ENCODE results near the gene DNAI7. TPM values are rescaled to one million over a fixed set of nuclear protein-coding genes. Genes with fewer than 3 reads are reported as not detected.

DNAI7 gene
- total RNA-seq, 1 experiment from 2014 or later = 2.9 TPM

DNA sequence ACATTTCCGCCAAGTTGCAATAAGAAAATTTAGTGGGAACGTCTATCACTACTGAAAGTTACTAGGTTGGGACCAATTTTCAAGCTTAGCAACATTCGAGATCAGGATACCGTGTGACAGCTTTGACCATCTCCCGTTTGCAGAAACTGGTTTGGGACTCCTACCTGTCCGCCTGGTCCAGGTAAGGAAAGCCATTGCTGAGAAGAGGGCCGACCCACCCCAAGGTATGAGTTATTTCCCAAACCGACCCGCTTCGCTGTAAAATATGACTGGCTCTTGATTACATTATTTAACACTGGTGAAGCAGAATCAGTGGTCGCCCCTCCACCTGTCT, 271 bp downstream of the DNAI7 start:
- ChIA-PET CTCF (no interaction called here), POLR2A (ENCODE audit: unreplicated experiment) (interaction anchor here (0.6 to 0.9 kb wide), 7 partner anchors 10 to 1652 kb away, joined by 3 to 20 read pairs (median 5); no protein-coding TSS in a partner anchor)
- TF ChIP-seq, protein P1, sequence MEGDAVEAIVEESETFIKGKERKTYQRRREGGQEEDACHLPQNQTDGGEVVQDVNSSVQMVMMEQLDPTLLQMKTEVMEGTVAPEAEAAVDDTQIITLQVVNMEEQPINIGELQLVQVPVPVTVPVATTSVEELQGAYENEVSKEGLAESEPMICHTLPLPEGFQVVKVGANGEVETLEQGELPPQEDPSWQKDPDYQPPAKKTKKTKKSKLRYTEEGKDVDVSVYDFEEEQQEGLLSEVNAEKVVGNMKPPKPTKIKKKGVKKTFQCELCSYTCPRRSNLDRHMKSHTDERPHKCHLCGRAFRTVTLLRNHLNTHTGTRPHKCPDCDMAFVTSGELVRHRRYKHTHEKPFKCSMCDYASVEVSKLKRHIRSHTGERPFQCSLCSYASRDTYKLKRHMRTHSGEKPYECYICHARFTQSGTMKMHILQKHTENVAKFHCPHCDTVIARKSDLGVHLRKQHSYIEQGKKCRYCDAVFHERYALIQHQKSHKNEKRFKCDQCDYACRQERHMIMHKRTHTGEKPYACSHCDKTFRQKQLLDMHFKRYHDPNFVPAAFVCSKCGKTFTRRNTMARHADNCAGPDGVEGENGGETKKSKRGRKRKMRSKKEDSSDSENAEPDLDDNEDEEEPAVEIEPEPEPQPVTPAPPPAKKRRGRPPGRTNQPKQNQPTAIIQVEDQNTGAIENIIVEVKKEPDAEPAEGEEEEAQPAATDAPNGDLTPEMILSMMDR (conservative IDR thresholded peaks at IDR 0.05) = no peak
- no peak for TF ChIP-seq EZH2 (IDR thresholded peaks at IDR 0.05; ENCODE audit: low read depth)
- Histone ChIP-seq H3K36me3 (ENCODE audit: low read depth) (no peaks in the 10 kb centered on the region), H3K4me1 (replicated peaks; ENCODE audit: insufficient read depth) (peaks cover 19% of the 10 kb centered on the region; the same call in 1 of the 2 replicates), H2AFZ (peak overlapping the region; percentile 95), H3K27ac (no peak overlapping the region), H4K20me1 (ENCODE audit: insufficient read depth) (no peaks in the 10 kb centered on the region), H3K4me3 (peak overlapping the region; percentile 84), H3K79me2 (ENCODE audit: low read depth) (peaks cover 12% of the 10 kb centered on the region; the same call in 1 of the 2 replicates), H3K27me3 (ENCODE audit: insufficient read depth, low read depth) (no peaks in the 10 kb centered on the region), H3F3A (ENCODE audit: insufficient read depth, low read depth) (peaks cover 5% of the 10 kb centered on the region; the same call in 1 of the 2 replicates), H3K9me3 (ENCODE audit: insufficient read depth, low read depth) (no peaks in the 10 kb centered on the region), H3K4me2 (peak overlapping the region; percentile 89), H3K9me2 (ENCODE audit: insufficient read depth) (no peaks in the 10 kb centered on the region)
- TSS peak; percentile 53 for BruUV-seq (replicated peaks)
- DNase-seq = no peak
- intact Hi-C loops (cut with micrococcal nuclease; ENCODE audit: unreplicated experiment) = loop anchor here (2.0 kb wide), 1 partner anchor 56 kb away; the partner anchor contains the start of gene KRAS

DNA sequence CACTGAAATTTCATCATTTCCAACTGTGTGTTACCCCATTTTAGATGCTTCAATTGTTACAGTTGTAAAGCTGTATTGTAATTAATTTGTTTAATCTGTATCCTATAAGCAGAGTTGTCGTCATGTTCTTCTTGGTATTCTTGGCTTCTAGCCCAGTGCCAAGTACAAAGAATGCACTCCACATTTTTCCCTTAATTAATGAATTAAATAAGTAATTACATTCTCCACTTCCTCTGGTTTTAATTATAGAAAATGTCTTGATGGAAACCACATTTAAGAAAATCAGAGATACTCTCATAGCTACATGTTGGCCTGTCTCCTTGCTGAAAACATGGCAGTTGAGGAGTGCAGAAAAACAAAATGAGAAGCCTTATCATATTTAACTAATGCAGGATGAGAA, 746 bp downstream of the DNAI7 start:
- Histone ChIP-seq H3K27ac (no peak overlapping the region), H3K9me2 (ENCODE audit: insufficient read depth) (no peaks in the 10 kb centered on the region), H3K4me1 (replicated peaks; ENCODE audit: insufficient read depth) (peaks cover 19% of the 10 kb centered on the region; the same call in 1 of the 2 replicates), H3K79me2 (ENCODE audit: low read depth) (peaks cover 12% of the 10 kb centered on the region; the same call in 1 of the 2 replicates), H4K20me1 (ENCODE audit: insufficient read depth) (no peaks in the 10 kb centered on the region), H3K27me3 (ENCODE audit: insufficient read depth, low read depth) (no peaks in the 10 kb centered on the region), H2AFZ (peak overlapping the region; percentile 95), H3F3A (ENCODE audit: insufficient read depth, low read depth) (peaks cover 5% of the 10 kb centered on the region; the same call in 1 of the 2 replicates), H3K9me3 (ENCODE audit: insufficient read depth, low read depth) (no peaks in the 10 kb centered on the region), H3K36me3 (ENCODE audit: low read depth) (no peaks in the 10 kb centered on the region), H3K4me3 (peak overlapping the region; percentile 84), H3K4me2 (peak overlapping the region; percentile 89)
- ChIA-PET POLR2A (ENCODE audit: unreplicated experiment) (interaction anchor here (0.5 to 0.9 kb wide), 2 partner anchors 40 to 1652 kb away, joined by 3 to 10 read pairs; no protein-coding TSS in a partner anchor), CTCF (no interaction called here)
- BruUV-seq (replicated peaks) = no TSS peak
- TF ChIP-seq EZH2 (IDR thresholded peaks at IDR 0.05; ENCODE audit: low read depth) = no peak
- TF ChIP-seq, protein P1 (conservative IDR thresholded peaks at IDR 0.05) = no peak
- no peak for DNase-seq
- intact Hi-C loops (cut with micrococcal nuclease; ENCODE audit: unreplicated experiment) = loop anchor here (2.0 kb wide), 1 partner anchor 57 kb away; the partner anchor contains the start of gene KRAS

DNA sequence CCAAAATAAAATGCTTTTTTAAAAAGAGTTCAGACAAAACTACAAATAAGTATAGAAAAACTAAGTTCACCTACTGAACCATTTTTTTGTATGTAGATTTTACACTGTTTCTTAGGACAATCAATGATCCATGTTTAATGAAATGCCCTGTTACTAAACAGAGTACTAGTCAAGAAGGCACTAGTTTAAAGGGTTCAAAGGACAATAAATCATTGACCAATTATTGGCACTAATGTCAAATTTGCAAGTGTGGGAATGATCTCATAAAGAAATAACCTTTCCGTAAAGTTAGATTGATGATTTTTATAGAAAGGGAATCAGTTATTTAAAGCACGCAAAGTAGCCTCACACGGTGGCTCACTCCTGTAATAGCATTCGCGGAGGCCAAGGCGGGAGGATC, 4.2 kb downstream of the DNAI7 start:
- Histone ChIP-seq H3K4me3 (no peak overlapping the region), H4K20me1 (ENCODE audit: insufficient read depth) (no peaks in the 10 kb centered on the region), H3K36me3 (ENCODE audit: low read depth) (no peaks in the 10 kb centered on the region), H3K79me2 (ENCODE audit: low read depth) (peaks cover under 1% of the 10 kb centered on the region; the same call in 1 of the 2 replicates), H3K4me2 (no peak overlapping the region), H3K27ac (no peak overlapping the region), H3F3A (ENCODE audit: insufficient read depth, low read depth) (peaks cover 5% of the 10 kb centered on the region; the same call in 1 of the 2 replicates), H3K9me2 (ENCODE audit: insufficient read depth) (no peaks in the 10 kb centered on the region), H3K4me1 (replicated peaks; ENCODE audit: insufficient read depth) (peaks cover 8% of the 10 kb centered on the region; the same call in 1 of the 2 replicates), H2AFZ (no peak overlapping the region), H3K27me3 (ENCODE audit: insufficient read depth, low read depth) (no peaks in the 10 kb centered on the region), H3K9me3 (ENCODE audit: insufficient read depth, low read depth) (no peaks in the 10 kb centered on the region)
- no TSS peak for BruUV-seq (replicated peaks)
- POLR2A ChIA-PET (ENCODE audit: unreplicated experiment) = no interaction called here
- intact Hi-C loops (cut with micrococcal nuclease; ENCODE audit: unreplicated experiment) = no loop called here
- DNase-seq = no peak
- TF ChIP-seq, protein P1 (conservative IDR thresholded peaks at IDR 0.05) = no peak
- no peak for TF ChIP-seq EZH2 (IDR thresholded peaks at IDR 0.05; ENCODE audit: low read depth)
- CTCF ChIA-PET = no interaction called here
